ACC112 (cell line): ENCODE measurements around the gene TEC.

Experiments
- H2AFZ ChIP-seq: fragments of 200-600 bp; sonication (generic); one replicate; pipeline ENCODE4 v1.6.0; 2017; ENCODE audit warnings: antibody characterized with exemption, low read length; ENCODE audit not compliant: unreplicated experiment
- H3K27ac ChIP-seq: fragments of 200-600 bp; sonication (generic); 2 replicates; pipeline ENCODE4 v1.5.1; 2014; ENCODE audit warnings: low read depth, mild to moderate bottlenecking, antibody characterized with exemption, low read length, moderate library complexity
- H3K27me3 ChIP-seq: fragments of 200-600 bp; sonication (generic); 2 replicates; pipeline ENCODE4 v1.6.1; 2014; ENCODE audit warnings: mild to moderate bottlenecking, antibody characterized with exemption, low read length, moderate library complexity, mixed read lengths; ENCODE audit not compliant: insufficient read depth
- H3K36me3 ChIP-seq: fragments of 200-600 bp; sonication (generic); 2 replicates; pipeline ENCODE4 v1.6.1; 2016; ENCODE audit warnings: mild to moderate bottlenecking, antibody characterized with exemption, low read length, moderate library complexity, mixed read lengths; ENCODE audit not compliant: insufficient read depth
- H3K4me1 ChIP-seq: fragments of 200-600 bp; sonication (generic); one replicate; pipeline ENCODE4 v1.6.1; 2016; ENCODE audit warnings: low read length, mixed read lengths; ENCODE audit not compliant: insufficient read depth, unreplicated experiment, control insufficient read depth
- H3K4me3 ChIP-seq: fragments of 200-600 bp; sonication (generic); 2 replicates; pipeline ENCODE4 v1.5.1; 2014; ENCODE audit warnings: mild to moderate bottlenecking, low read depth, low read length
- H3K79me2 ChIP-seq: fragments of 200-600 bp; sonication (generic); one replicate; pipeline ENCODE4 v1.6.0; 2016; ENCODE audit warnings: low read length; ENCODE audit not compliant: control insufficient read depth, unreplicated experiment, insufficient read depth

TEC gene

DNA sequence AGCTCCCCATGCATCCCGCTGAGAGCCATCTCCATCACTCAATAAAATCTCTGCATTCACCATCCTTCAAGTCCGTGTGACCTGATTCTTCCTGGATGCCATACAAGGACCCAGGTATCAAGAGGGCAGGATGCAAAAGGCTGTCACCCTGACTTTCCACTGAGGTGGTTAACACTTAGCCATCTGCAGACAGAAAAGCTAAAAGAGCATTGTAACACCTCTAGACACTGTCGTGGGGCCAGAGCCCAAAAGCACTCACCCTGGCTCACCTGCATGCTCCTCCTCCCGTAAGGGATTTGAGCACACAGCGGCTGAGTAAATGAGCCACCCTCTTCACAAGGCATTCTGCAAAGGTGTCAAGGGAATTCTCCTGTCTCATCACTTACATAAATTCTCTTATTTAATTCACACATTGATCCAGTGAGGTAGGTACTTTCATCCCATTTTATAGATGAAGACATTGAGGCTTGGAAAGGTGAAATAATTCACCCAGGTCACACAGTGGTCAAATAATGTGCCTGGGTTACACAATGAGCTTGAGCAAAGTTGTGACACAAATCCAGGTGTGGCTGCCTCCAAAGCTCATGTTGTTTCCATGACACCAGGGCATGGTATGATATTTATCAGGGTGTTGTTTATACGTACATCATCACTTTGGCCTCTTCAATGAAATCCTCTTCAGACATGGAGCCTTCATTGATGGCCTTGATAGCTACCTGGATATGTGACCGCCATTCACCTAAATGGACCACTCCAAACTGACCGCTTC, 183.6 kb downstream of the TEC start:
- Histone ChIP-seq H3K4me1 (peaks cover 7% of the 10 kb centered on the region), H3K27ac (no peak overlapping the region), H3K27me3 (no peaks in the 10 kb centered on the region), H2AFZ (no peak overlapping the region), H3K79me2 (no peaks in the 10 kb centered on the region), H3K36me3 (no peaks in the 10 kb centered on the region), H3K4me3 (no peak overlapping the region)
